ENCODE data around the gene STAT6.

Gene STAT6

DNA sequence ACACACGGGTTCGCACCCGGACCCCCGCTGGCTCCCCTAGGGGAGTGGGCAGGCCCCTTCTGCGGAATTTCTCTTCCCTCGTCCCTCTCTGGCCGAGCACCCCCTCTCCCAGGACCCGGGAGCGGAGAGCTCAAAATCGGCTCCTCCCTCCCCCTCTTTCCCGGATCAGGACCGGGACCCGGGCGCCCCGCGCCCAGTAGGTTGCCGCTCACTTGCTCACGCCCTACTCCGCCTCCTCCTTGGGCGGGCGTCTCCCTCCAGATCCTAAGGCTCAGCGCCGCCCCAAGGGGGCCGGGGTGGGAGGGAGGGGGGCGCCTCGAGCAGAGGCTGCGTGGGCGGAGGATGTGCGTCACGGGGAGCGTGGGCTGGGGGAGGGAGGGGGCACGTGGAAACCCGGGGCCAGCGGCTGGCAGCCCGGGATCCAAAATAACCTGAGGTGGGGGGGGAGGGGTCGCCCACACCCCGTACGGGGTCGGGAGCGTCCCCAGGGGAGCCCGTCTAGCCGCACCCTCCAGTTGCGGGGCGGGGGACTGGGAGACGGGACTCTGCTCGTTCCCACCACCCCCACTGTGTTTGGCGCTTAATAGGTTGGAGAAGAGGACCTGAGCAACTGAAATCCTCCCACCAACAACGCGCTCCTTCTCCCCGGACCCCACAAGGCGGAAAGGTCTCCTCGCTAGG lies 24.0 kb downstream of the STAT6 start (continued):
- TF ChIP-seq, protein P1, sequence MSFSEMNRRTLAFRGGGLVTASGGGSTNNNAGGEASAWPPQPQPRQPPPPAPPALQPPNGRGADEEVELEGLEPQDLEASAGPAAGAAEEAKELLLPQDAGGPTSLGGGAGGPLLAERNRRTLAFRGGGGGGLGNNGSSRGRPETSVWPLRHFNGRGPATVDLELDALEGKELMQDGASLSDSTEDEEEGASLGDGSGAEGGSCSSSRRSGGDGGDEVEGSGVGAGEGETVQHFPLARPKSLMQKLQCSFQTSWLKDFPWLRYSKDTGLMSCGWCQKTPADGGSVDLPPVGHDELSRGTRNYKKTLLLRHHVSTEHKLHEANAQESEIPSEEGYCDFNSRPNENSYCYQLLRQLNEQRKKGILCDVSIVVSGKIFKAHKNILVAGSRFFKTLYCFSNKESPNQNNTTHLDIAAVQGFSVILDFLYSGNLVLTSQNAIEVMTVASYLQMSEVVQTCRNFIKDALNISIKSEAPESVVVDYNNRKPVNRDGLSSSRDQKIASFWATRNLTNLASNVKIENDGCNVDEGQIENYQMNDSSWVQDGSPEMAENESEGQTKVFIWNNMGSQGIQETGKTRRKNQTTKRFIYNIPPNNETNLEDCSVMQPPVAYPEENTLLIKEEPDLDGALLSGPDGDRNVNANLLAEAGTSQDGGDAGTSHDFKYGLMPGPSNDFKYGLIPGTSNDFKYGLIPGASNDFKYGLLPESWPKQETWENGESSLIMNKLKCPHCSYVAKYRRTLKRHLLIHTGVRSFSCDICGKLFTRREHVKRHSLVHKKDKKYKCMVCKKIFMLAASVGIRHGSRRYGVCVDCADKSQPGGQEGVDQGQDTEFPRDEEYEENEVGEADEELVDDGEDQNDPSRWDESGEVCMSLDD (tag by site-specific recombination; IDR thresholded peaks at IDR 0.05): 0 out of 2 replicates have a peak, but pooled peaks have one; percentile 9
- TF ChIP-seq MZF1 (tag by site-specific recombination; IDR thresholded peaks at IDR 0.05; ENCODE audit: borderline replicate concordance) (no peak), ZNF654 (tag by site-specific recombination; IDR thresholded peaks at IDR 0.05; ENCODE audit: low read depth) (no peak), KLF9 (tag by site-specific recombination; IDR thresholded peaks at IDR 0.05; ENCODE audit: low read depth) (no peak), REPIN1 (tag by site-specific recombination; IDR thresholded peaks at IDR 0.05; ENCODE audit: low read depth) (no peak), ZNF658 (tag by site-specific recombination; IDR thresholded peaks at IDR 0.05) (no peak), WT1 (tag by site-specific recombination; IDR thresholded peaks at IDR 0.05) (no peak), GFI1B (tag by site-specific recombination; IDR thresholded peaks at IDR 0.05) (no peak), ZNF677 (tag by site-specific recombination; IDR thresholded peaks at IDR 0.05) (no peak), ZNF785 (tag by site-specific recombination; IDR thresholded peaks at IDR 0.05) (no peak), ZNF266 (tag by site-specific recombination; IDR thresholded peaks at IDR 0.05; ENCODE audit: low read depth) (no peak), ZNF394 (tag by site-specific recombination; IDR thresholded peaks at IDR 0.05; ENCODE audit: borderline replicate concordance) (0 out of 2 replicates have a peak, but pooled peaks have one; percentile 12), ZNF2 (tag by site-specific recombination; IDR thresholded peaks at IDR 0.05) (no peak), ZNF707 (tag by site-specific recombination; IDR thresholded peaks at IDR 0.05) (no peak), KLF1 (tag by site-specific recombination; IDR thresholded peaks at IDR 0.05) (peak; percentile 76), ZNF133 (tag by site-specific recombination; IDR thresholded peaks at IDR 0.05) (no peak), ZNF146 (tag by site-specific recombination; IDR thresholded peaks at IDR 0.05) (no peak), SP2 (tag by site-specific recombination; IDR thresholded peaks at IDR 0.05) (peak; percentile 80), ZNF768 (tag by site-specific recombination; IDR thresholded peaks at IDR 0.05) (no peak), ZNF561 (tag by site-specific recombination; IDR thresholded peaks at IDR 0.05; ENCODE audit: borderline replicate concordance) (0 out of 2 replicates have a peak, but pooled peaks have one; percentile 25), GLI4 (tag by site-specific recombination; IDR thresholded peaks at IDR 0.05) (no peak), HOXA7 (CRISPR knock-in tag; IDR thresholded peaks at IDR 0.05; ENCODE audit: borderline replicate concordance) (no peak), ZNF843 (tag by site-specific recombination; IDR thresholded peaks at IDR 0.05) (peak; percentile 33; the same call in 1 of the 2 replicates), ZNF132 (tag by site-specific recombination; IDR thresholded peaks at IDR 0.05; ENCODE audit: borderline replicate concordance) (no peak), ZNF530 (tag by site-specific recombination; IDR thresholded peaks at IDR 0.05; ENCODE audit: low read depth) (no peak), ZNF596 (tag by site-specific recombination; IDR thresholded peaks at IDR 0.05) (no peak)
- TF ChIP-seq, protein P2, sequence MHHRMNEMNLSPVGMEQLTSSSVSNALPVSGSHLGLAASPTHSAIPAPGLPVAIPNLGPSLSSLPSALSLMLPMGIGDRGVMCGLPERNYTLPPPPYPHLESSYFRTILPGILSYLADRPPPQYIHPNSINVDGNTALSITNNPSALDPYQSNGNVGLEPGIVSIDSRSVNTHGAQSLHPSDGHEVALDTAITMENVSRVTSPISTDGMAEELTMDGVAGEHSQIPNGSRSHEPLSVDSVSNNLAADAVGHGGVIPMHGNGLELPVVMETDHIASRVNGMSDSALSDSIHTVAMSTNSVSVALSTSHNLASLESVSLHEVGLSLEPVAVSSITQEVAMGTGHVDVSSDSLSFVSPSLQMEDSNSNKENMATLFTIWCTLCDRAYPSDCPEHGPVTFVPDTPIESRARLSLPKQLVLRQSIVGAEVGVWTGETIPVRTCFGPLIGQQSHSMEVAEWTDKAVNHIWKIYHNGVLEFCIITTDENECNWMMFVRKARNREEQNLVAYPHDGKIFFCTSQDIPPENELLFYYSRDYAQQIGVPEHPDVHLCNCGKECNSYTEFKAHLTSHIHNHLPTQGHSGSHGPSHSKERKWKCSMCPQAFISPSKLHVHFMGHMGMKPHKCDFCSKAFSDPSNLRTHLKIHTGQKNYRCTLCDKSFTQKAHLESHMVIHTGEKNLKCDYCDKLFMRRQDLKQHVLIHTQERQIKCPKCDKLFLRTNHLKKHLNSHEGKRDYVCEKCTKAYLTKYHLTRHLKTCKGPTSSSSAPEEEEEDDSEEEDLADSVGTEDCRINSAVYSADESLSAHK (tag by site-specific recombination; IDR thresholded peaks at IDR 0.05): no peak
- TF ChIP-seq, protein P3, sequence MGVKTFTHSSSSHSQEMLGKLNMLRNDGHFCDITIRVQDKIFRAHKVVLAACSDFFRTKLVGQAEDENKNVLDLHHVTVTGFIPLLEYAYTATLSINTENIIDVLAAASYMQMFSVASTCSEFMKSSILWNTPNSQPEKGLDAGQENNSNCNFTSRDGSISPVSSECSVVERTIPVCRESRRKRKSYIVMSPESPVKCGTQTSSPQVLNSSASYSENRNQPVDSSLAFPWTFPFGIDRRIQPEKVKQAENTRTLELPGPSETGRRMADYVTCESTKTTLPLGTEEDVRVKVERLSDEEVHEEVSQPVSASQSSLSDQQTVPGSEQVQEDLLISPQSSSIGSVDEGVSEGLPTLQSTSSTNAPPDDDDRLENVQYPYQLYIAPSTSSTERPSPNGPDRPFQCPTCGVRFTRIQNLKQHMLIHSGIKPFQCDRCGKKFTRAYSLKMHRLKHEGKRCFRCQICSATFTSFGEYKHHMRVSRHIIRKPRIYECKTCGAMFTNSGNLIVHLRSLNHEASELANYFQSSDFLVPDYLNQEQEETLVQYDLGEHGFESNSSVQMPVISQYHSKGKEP (tag by site-specific recombination; IDR thresholded peaks at IDR 0.05): no peak
- TF ChIP-seq, protein P4, sequence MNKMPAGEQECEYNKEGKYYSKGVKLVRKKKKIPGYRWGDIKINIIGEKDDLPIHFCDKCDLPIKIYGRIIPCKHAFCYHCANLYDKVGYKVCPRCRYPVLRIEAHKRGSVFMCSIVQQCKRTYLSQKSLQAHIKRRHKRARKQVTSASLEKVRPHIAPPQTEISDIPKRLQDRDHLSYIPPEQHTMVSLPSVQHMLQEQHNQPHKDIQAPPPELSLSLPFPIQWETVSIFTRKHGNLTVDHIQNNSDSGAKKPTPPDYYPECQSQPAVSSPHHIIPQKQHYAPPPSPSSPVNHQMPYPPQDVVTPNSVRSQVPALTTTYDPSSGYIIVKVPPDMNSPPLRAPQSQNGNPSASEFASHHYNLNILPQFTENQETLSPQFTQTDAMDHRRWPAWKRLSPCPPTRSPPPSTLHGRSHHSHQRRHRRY (tag by site-specific recombination; IDR thresholded peaks at IDR 0.05): no peak
- TF ChIP-seq, protein P5, sequence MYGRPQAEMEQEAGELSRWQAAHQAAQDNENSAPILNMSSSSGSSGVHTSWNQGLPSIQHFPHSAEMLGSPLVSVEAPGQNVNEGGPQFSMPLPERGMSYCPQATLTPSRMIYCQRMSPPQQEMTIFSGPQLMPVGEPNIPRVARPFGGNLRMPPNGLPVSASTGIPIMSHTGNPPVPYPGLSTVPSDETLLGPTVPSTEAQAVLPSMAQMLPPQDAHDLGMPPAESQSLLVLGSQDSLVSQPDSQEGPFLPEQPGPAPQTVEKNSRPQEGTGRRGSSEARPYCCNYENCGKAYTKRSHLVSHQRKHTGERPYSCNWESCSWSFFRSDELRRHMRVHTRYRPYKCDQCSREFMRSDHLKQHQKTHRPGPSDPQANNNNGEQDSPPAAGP (tag by site-specific recombination; IDR thresholded peaks at IDR 0.05): 0 out of 2 replicates have a peak, but pooled peaks have one; percentile 13
- TF ChIP-seq, protein P6, sequence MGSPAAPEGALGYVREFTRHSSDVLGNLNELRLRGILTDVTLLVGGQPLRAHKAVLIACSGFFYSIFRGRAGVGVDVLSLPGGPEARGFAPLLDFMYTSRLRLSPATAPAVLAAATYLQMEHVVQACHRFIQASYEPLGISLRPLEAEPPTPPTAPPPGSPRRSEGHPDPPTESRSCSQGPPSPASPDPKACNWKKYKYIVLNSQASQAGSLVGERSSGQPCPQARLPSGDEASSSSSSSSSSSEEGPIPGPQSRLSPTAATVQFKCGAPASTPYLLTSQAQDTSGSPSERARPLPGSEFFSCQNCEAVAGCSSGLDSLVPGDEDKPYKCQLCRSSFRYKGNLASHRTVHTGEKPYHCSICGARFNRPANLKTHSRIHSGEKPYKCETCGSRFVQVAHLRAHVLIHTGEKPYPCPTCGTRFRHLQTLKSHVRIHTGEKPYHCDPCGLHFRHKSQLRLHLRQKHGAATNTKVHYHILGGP (tag by site-specific recombination; IDR thresholded peaks at IDR 0.05): no peak
